Naive thymus-derived CD8-positive, alpha-beta T cell (primary cell): ENCODE measurements around the gene PRR19. TPM values are rescaled to one million over a fixed set of nuclear protein-coding genes. Genes with fewer than 3 reads are reported as not detected.
"Not testable (repeated sequence)": the region's sequence is repeated elsewhere in the genome, so short reads cannot be mapped to it uniquely, and the experiment has no call there.

ENCODE experiments used
- ATAC-seq, 2 donors: fragments of 150-1000 bp; cut with Tn5 transposase in 1 of 2; sonication (Bioruptor Pico), chemical (Tn5 transposase) in 1 of 2; 1 replicate in 1 of 2; 2 replicates in 1 of 2; pipeline ENCODE4 v1.10.0; 2021; ENCODE audit warnings: mild to moderate bottlenecking in 2 of 2, moderate library complexity in 2 of 2
- POLR2A ChIA-PET: fragments of 350-600 bp; sonication (Branson Sonifier 250); formaldehyde crosslinking; loops from one replicate; lab custom pipeline; 2021; ENCODE audit warnings: antibody characterized with exemption; lab: Charles Lee
- DNase-seq, 10 donors: peaks; one replicate each; pipeline versions ENCODE4 v3.0.0 to v3.0.0-alpha.2; 2020 to 2022
- H3K27ac Mint-ChIP-seq, 10 donors: one replicate each; pipeline ENCODE4 v1.8.0; 2020 to 2022; ENCODE audit warnings: mild to moderate bottlenecking in 10 of 10, mixed read lengths in 10 of 10, moderate library complexity in 4 of 10, inconsistent platforms in 1 of 10
- H3K27me3 Mint-ChIP-seq, 5 donors: one replicate each; pipeline ENCODE4 v1.8.0; 2021 to 2022; ENCODE audit warnings: mixed read lengths in 5 of 5
- H3K36me3 Mint-ChIP-seq, 3 donors: one replicate each; pipeline ENCODE4 v1.8.0; 2020 to 2022; ENCODE audit warnings: mixed read lengths in 3 of 3, mild to moderate bottlenecking in 2 of 3, inconsistent platforms in 1 of 3
- H3K4me1 Mint-ChIP-seq, 4 donors: one replicate each; pipeline ENCODE4 v1.8.0; 2021 to 2022; ENCODE audit warnings: mixed read lengths in 4 of 4
- H3K4me3 Mint-ChIP-seq, 10 donors: one replicate each; pipeline ENCODE4 v1.8.0; 2020 to 2022; ENCODE audit warnings: mild to moderate bottlenecking in 10 of 10, mixed read lengths in 10 of 10, moderate library complexity in 6 of 10, inconsistent platforms in 1 of 10
- H3K9me3 Mint-ChIP-seq, 9 donors: one replicate each; pipeline ENCODE4 v1.8.0; 2020 to 2022; ENCODE audit warnings: mixed read lengths in 9 of 9, mild to moderate bottlenecking in 3 of 9, inconsistent platforms in 1 of 9, moderate library complexity in 1 of 9
- polyA plus RNA-seq, 3 donors: library from polyadenylated mRNA; unstranded; fragments of 300-500 nt; fragmentation: Illumina TruSeq; gene quantifications; one replicate each; pipeline ENCODE4 v1.2.3, GENCODE V29; 2021
- total RNA-seq, 8 experiments: library from RNA in 2 of 8; stranded (reverse) in 2 of 8; gene quantifications; one replicate each; pipeline ENCODE4 v1.2.3 and lab custom pipeline; 2021 to 2026

Gene PRR19
- under 1 TPM in 1 of 2 experiments, not detected in 1; 0.25 TPM for total RNA-seq
- under 1 TPM in 2 of 3 donors, not detected in 1; 0.32 to 0.49 TPM for polyA plus RNA-seq
- 0 to 0.64 (median 0.27) reads per million in 6 experiments for total RNA-seq (lab: John Stamatoyannopoulos, UW)

- Mint-ChIP-seq H3K27ac (peak within 1 kb of the TSS; percentile 51 to 91 (median 83)), H3K4me1 (peaks cover 11 to 29% (median 27%) of the 10 kb centered on the region in 4 donors), H3K4me3 (peak within 1 kb of the TSS; percentile 84 to 93 (median 88)), H3K9me3 (no peaks in the 10 kb centered on the region), H3K36me3 (peaks cover 0 to 14% (median 0%) of the 10 kb centered on the region in 3 donors), H3K27me3 (no peaks in the 10 kb centered on the region)
- DNase-seq: no peak
- ATAC-seq: peak; percentile 4 to 21
- POLR2A ChIA-PET: interaction anchor here (0.6 to 1.7 kb wide), 14 partner anchors 13 to 1528 kb away, joined by 3 to 8 read pairs (median 5); partner anchors contain the start of genes CIC and GSK3A
These were observed at the start of gene PRR19 for GRCh38 chr19:42301646-42302203. Gene PRR19, plus strand, starts transcription at chr19:42302132. Its CDS starts 7,453 bp downstream, at chr19:42309585.

DNA sequence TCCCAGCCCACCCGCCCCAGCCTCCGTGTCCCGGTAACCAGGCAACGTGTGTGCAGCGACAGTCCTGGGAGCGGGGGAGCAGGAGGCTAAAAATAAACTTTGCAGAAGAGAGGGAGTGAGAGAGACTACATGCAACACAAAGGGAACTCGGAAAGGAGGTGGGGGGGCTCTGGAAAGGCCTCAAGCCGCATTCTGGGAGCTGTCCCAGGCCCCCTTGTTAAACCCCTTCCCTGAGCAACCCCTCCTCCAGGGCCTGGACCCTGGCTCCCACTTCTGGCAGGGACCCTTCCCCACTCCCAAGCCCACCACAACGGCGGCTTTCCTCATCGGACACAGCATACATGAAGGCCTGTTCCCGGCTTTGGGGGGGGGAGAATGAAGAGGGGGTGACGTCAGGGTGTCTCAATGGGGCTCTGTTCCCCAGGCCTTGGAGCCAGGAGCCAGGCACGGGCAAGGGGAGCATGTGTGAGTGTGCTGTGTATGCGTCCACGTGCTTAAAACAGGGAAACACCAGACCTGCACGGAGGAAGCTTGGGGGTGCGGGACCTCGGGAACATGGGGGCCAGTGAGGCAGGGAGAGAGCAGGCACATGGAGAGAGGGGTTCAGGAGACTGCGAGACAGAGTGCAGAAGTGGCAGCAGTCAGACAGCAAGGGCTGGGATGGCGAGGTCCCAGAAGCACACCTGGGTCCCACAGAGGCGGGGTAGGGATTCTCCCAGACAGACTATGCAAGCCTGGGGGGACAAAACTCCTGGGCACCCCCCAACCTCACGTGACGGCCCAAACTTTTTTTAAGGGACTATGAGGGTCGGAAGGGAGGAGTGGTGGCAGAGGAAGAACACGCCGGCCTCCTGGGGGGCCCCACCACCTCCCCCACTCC lies 49.3 kb upstream of the PRR19 start:
- DNase-seq: no peak
- peak overlapping the region; percentile 73 to 98 (median 96) for H3K27ac Mint-ChIP-seq
- peak overlapping the region; percentile 86 to 98 (median 92) for H3K4me3 Mint-ChIP-seq
- no peaks in the 10 kb centered on the region for H3K27me3 Mint-ChIP-seq
- no peaks in the 10 kb centered on the region for H3K9me3 Mint-ChIP-seq
- peaks cover 16 to 62% (median 41%) of the 10 kb centered on the region in 4 donors for H3K4me1 Mint-ChIP-seq
- H3K36me3 Mint-ChIP-seq: peaks cover 0 to 10% (median 2%) of the 10 kb centered on the region in 3 donors
- ATAC-seq: no peak
- POLR2A ChIA-PET: interaction anchor here (1.4 to 10.6 kb wide), 5 partner anchors 9 to 28 kb away, joined by 4 to 121 read pairs (median 12); partner anchors contain the start of genes CIC and GSK3A

- Mint-ChIP-seq H3K27me3 (no peaks in the 10 kb centered on the region), H3K4me1 (peaks cover 16 to 61% (median 41%) of the 10 kb centered on the region in 4 donors), H3K36me3 (peaks cover 0 to 10% (median 2%) of the 10 kb centered on the region in 3 donors), H3K27ac (peak overlapping the region; percentile 73 to 98 (median 96)), H3K4me3 (peak overlapping the region; percentile 86 to 98 (median 92)), H3K9me3 (no peaks in the 10 kb centered on the region)
- DNase-seq (peak; percentile 39 to 80 (median 54)), ATAC-seq (peak; percentile 19 to 26)
- POLR2A ChIA-PET: interaction anchor here (1.4 to 2.7 kb wide), 3 partner anchors 10 to 27 kb away, joined by 4 to 20 read pairs (median 12); partner anchors contain the start of genes CIC and GSK3A
These were observed 48.5 kb upstream of the PRR19 start for GRCh38 chr19:42253245-42254088.

DNA sequence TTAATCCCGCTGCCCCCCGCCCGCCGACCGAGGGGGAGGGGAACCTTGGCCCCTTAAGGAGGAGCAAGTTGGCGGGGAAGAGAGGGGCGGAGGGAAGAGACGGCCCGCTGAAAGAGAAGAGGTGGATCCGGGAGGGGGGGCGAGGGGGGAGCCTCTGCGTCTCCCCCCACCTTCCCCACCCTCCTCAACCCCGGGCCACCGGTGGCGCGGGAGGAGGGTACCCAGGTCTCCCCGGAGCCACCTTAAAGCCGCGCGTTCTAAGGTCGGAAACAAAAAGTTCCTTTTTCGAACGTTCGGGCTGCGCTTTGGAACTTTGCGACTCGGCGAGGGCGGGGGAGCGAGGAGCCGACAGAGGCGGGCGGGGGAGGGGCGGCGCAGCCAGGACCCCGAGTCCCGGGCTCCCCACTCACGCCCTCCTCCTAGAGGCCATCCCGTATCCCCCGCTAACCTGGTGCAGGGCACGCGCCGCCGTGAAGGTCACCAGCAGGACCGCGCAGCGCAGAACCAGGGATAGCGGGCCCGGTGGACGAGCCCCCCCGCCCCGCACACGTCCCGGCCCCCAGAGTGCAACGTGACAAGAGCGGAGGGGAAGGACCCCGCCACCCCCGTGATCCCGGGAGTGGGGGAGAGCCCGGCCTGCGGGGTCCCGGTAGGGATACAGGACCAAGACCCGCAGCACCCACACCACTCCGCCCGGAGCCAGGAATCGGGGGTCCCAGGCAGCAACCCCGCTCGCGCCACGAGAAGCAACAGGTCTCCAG lies 47.7 kb upstream of the PRR19 start:
- peaks cover 0 to 7% (median 2%) of the 10 kb centered on the region in 3 donors for H3K36me3 Mint-ChIP-seq
- DNase-seq (peak; percentile 64 to 91 (median 78)), ATAC-seq (peak; percentile 50 to 51)
- peaks cover 16 to 53% (median 40%) of the 10 kb centered on the region in 4 donors for H3K4me1 Mint-ChIP-seq
- POLR2A ChIA-PET: interaction anchor here (1.4 to 3.4 kb wide), 2 partner anchors 10 to 26 kb away, joined by 4 to 23 read pairs; partner anchors contain the start of gene GSK3A
- no peaks in the 10 kb centered on the region for H3K9me3 Mint-ChIP-seq
- peak overlapping the region; percentile 73 to 92 (median 82) for H3K4me3 Mint-ChIP-seq
- peak overlapping the region in 8 of 10 donors; percentile 57 to 96 (median 90) for H3K27ac Mint-ChIP-seq
- no peaks in the 10 kb centered on the region for H3K27me3 Mint-ChIP-seq

- Mint-ChIP-seq H3K27ac (peak within 1 kb of the TSS in 9 of 10 donors; percentile 67 to 96 (median 92)), H3K4me3 (peak within 1 kb of the TSS; percentile 77 to 92 (median 82)), H3K4me1 (peaks cover 16 to 45% (median 35%) of the 10 kb centered on the region in 4 donors), H3K27me3 (no peaks in the 10 kb centered on the region), H3K9me3 (no peaks in the 10 kb centered on the region), H3K36me3 (peaks cover 0 to 5% (median 0%) of the 10 kb centered on the region in 3 donors)
- POLR2A ChIA-PET: interaction anchor here (0.7 to 3.4 kb wide), 7 partner anchors 11 to 57 kb away, joined by 3 to 23 read pairs (median 4); partner anchors contain the start of gene GSK3A
- ATAC-seq (peak; percentile 64 to 78), DNase-seq (peak; percentile 89 to 97 (median 94))
These were observed 46.8 kb upstream of the PRR19 start, which contains the start of gene ERF for GRCh38 chr19:42254850-42255765. Gene ERF, minus strand, starts transcription at chr19:42255128. Its CDS starts 129 bp downstream, at chr19:42254999.

DNA sequence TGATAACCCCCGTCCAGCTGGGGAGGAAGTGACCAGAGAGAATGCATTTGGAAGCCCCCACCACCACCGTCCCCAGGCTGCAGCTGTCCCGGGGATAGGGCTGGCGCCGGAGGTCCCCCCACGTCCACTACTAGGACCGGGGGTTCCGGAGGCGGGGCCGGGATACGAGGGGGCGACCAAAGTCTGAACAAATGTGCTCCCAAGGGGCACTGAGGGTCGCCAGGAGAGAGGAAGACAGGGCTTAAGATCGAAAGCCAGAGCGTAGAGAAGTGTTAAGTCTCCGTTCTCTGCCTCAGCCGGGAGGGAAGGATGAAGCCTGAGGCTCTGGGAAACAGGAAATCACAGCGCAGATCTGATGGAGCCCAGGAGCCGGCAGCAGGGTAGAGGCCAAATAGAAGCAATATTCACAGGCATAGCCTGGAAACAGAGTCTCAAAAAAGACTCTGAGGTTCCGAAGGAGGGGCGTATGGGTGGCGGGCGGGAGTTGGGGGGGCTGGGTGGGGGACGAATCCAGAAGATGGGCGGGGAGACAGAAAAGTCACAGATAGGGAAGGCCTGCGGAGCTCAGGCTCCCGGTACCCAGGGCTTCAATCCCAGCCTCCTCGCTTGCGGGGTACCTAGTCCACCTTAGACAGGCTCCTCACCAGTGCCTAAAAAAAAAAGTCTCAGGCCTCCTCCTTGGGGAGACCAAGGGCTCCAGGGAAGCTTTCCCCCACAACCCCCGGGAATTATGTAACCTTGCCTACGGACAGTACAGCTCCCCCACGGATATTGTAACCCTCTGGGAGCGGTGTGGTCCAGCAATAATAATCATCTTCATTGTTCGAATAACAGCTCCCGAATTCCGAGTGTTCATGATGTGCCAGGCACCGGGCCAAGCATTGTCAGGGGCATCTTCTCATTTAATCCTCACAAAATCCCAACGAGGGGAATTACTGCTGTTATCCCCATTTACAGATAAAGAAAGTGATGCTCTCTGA lies 45.9 kb upstream of the PRR19 start:
- Mint-ChIP-seq H3K36me3 (peaks cover 0 to 5% (median 0%) of the 10 kb centered on the region in 3 donors), H3K27me3 (no peaks in the 10 kb centered on the region)

DNA sequence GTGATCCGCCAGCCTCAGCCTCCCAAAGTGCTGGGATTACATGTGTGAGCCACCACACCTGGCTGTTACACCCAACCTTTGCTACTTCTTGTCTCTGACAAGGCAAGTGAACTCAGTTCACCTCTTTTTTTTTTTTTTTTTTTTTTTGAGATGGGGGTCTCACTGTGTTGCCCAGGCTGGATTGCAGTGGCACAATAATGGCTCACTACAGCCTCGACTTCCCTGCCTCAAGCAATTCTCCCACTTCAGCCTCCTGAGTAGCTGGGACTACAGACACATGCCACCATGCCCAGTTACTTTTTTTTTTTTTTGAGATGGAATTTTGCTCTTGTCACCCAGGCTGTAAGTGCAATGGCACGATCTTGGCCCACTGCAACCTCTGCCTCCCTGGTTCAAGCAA lies 44.1 kb upstream of the PRR19 start:
- H3K4me3 Mint-ChIP-seq, H3K36me3 Mint-ChIP-seq, H3K27me3 Mint-ChIP-seq, ATAC-seq, H3K9me3 Mint-ChIP-seq, DNase-seq: not testable (repeated sequence)
- peaks cover 3 to 19% (median 11%) of the 10 kb centered on the region in 4 donors for H3K4me1 Mint-ChIP-seq
- peak overlapping the region in 1 of 10 donors; percentile 63 for H3K27ac Mint-ChIP-seq
- POLR2A ChIA-PET: interaction anchor here (0.6 to 1.6 kb wide), 6 partner anchors 8 to 1352 kb away, joined by 3 to 7 read pairs (median 4); no protein-coding TSS in a partner anchor

More for the DNA sequence above, 45.9 kb upstream of the PRR19 start:
- Mint-ChIP-seq H3K9me3 (no peaks in the 10 kb centered on the region), H3K4me1 (peaks cover 13 to 35% (median 26%) of the 10 kb centered on the region in 4 donors), H3K27ac (peak overlapping the region; percentile 58 to 95 (median 79)), H3K4me3 (peak overlapping the region; percentile 77 to 92 (median 82))
- POLR2A ChIA-PET: interaction anchor here (0.8 to 3.4 kb wide), 6 partner anchors 12 to 58 kb away, joined by 3 to 23 read pairs (median 4); partner anchors contain the start of gene GSK3A
- no peak for ATAC-seq
- no peak for DNase-seq

GRCh38 chr19:42261763-42262162 lies 40.2 kb upstream of the PRR19 start:
- H3K4me1 Mint-ChIP-seq: peaks cover under 1 to 4% (median under 1%) of the 10 kb centered on the region in 4 donors
- no peaks in the 10 kb centered on the region for H3K9me3 Mint-ChIP-seq
- H3K27ac Mint-ChIP-seq: no peak overlapping the region
- DNase-seq: no peak
- no peak overlapping the region for H3K4me3 Mint-ChIP-seq
- H3K36me3 Mint-ChIP-seq: no peaks in the 10 kb centered on the region
- H3K27me3 Mint-ChIP-seq: no peaks in the 10 kb centered on the region
- ATAC-seq: no peak
- POLR2A ChIA-PET: no interaction called here

GRCh38 chr19:42266105-42266504 lies 35.8 kb upstream of the PRR19 start:
- H3K4me1 Mint-ChIP-seq: peaks cover 0 to 24% (median 18%) of the 10 kb centered on the region in 4 donors
- POLR2A ChIA-PET: interaction anchor here (0.6 kb wide), 1 partner anchor 332 kb away, joined by 4 read pairs; no protein-coding TSS in a partner anchor
- not testable (repeated sequence) for DNase-seq, H3K4me3 Mint-ChIP-seq, H3K27me3 Mint-ChIP-seq, ATAC-seq, H3K36me3 Mint-ChIP-seq, H3K9me3 Mint-ChIP-seq
- peak overlapping the region in 2 of 10 donors; percentile 25 to 62 for H3K27ac Mint-ChIP-seq
